Body of pancreas (tissue), 4 donors: ENCODE results near the gene BEAN1. TPM values are rescaled to one million over a fixed set of nuclear protein-coding genes. Genes with fewer than 3 reads are reported as not detected.
A peak's percentile ranks its signal among the peaks of the same experiment; 100 is the strongest.

Experiments used
- ATAC-seq: fragments of 150-250 bp; one replicate; pipeline ENCODE4 v1.9.1; 2016
- DNase-seq, 4 donors: peaks; one replicate each; pipeline ENCODE4 v3.0.0-alpha.2; 2019
- H3K27ac ChIP-seq, 4 donors: fragments of 200-600 bp; sonication (generic); 1 replicate in 3 of 4; 2 replicates in 1 of 4; pipeline versions ENCODE4 v1.5.1 to v1.6.1; 2016 to 2019; ENCODE audit warnings: mild to moderate bottlenecking in 1 of 4, mixed read lengths in 1 of 4, moderate library complexity in 1 of 4
- H3K27me3 ChIP-seq, 2 donors: fragments of 200-600 bp; sonication (generic); one replicate each; pipeline ENCODE4 v1.6.0; 2016; ENCODE audit warnings: mild to moderate bottlenecking in 1 of 2
- H3K36me3 ChIP-seq, 2 donors: fragments of 200-600 bp; sonication (generic); replicated peaks in 1 of 2; 2 replicates each; pipeline ENCODE4 v1.5.1; 2016; ENCODE audit warnings: low read depth in 2 of 2; ENCODE audit not compliant: insufficient read depth in 1 of 2
- H3K4me1 ChIP-seq: fragments of 200-600 bp; sonication (generic); one replicate; pipeline ENCODE4 v1.6.0; 2016
- H3K4me3 ChIP-seq, 2 donors: fragments of 200-600 bp; sonication (generic); 1 replicate in 1 of 2; 2 replicates in 1 of 2; pipeline ENCODE4 v1.5.1; 2016 to 2019
- H3K9me3 ChIP-seq, 3 donors: fragments of 200-600 bp; sonication (generic); 1 replicate in 2 of 3; 2 replicates in 1 of 3; pipeline ENCODE4 v1.5.1; 2016
- POLR2A ChIP-seq, 3 donors: fragments of 450-650 bp; IDR thresholded peaks; one replicate each; pipeline ENCODE4 v1.6.1; 2016; ENCODE audit warnings: antibody characterized with exemption in 3 of 3, mild to moderate bottlenecking in 2 of 3
- WGBS, 2 donors: methylation state at CpG; one replicate each; pipeline ENCODE4 v1.1.5; 2017; 5-methylcytosine and 5-hydroxymethylcytosine counted together
- intact Hi-C: fragments of 100-400 bp; cut with DNase I; formaldehyde crosslinking; loops from one replicate; pipeline ENCODE4 v1.15.1; 2023
- total RNA-seq, 2 donors: library from RNA; depleted of rRNA; stranded (reverse); fragments of >200 nt; gene quantifications; one replicate each; pipeline ENCODE4 v1.1.0, GENCODE V29; 2016
- TF ChIP-seq, protein P1 (sequence below), 7 experiments: fragments of 450-650 bp in 4 of 7; fragments of 200-600 bp in 3 of 7; sonication (generic) in 3 of 7; IDR thresholded peaks; one replicate each; pipeline ENCODE4 v1.5.1; 2016 to 2019; ENCODE audit warnings: antibody characterized with exemption in 7 of 7

Gene BEAN1
- total RNA-seq, 2 donors from 2014 or later = not detected

DNA sequence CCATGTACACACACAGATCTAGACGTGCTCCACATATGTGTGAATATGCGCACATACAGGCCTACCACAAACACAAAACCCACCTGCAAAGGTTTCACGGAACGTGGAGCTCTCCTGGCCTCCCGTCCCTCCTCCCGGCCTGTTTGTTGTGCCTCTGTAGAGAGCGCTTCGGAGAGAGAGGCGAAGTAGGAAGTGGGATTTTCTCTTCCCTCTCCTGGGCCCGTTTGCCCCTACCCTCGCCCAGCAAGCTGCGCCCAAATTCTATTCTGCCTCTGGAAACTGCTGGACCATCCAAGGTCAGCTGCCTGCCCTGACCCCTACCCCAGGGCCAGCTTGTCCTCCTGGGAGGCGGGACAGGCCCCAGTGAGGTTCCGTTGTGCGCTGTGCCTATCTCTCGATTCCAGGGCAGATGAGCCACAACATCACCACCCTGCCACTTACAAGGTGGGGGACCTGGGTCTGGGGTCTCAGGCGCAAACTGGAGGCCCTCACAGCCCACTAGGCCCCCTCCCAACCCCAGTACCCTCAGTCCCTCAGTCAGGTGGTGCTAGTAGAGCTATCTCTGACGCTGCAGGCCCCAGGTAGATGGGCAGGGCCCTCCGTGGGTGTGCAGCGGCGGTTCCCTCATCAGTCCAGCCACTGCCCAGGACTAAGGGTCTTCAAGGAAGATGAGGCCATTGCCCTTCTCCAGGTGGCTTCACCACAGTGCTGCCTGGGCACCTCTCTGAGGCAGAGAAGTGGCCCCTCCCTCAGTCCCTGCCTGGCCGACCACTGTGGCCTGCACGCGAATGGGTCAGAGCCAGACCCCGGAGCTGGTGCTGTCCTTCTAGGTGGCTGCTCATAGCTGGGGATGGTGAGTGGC, 54.2 kb downstream of the BEAN1 start:
- ATAC-seq = no peak
- TF ChIP-seq, protein P1, sequence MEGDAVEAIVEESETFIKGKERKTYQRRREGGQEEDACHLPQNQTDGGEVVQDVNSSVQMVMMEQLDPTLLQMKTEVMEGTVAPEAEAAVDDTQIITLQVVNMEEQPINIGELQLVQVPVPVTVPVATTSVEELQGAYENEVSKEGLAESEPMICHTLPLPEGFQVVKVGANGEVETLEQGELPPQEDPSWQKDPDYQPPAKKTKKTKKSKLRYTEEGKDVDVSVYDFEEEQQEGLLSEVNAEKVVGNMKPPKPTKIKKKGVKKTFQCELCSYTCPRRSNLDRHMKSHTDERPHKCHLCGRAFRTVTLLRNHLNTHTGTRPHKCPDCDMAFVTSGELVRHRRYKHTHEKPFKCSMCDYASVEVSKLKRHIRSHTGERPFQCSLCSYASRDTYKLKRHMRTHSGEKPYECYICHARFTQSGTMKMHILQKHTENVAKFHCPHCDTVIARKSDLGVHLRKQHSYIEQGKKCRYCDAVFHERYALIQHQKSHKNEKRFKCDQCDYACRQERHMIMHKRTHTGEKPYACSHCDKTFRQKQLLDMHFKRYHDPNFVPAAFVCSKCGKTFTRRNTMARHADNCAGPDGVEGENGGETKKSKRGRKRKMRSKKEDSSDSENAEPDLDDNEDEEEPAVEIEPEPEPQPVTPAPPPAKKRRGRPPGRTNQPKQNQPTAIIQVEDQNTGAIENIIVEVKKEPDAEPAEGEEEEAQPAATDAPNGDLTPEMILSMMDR (IDR thresholded peaks at IDR 0.05) = no peak
- TF ChIP-seq POLR2A (IDR thresholded peaks at IDR 0.05) = no peak
- intact Hi-C loops = loop anchor here (10.0 kb wide), 2 partner anchors 63 to 77 kb away; no protein-coding TSS in a partner anchor
- H3K36me3 ChIP-seq = no peaks in the 10 kb centered on the region
- H3K27ac ChIP-seq = no peak overlapping the region
- DNase-seq = peak in 1 of 4 donors; percentile 9
- H3K9me3 ChIP-seq = no peaks in the 10 kb centered on the region
- 69 to 79% methylated on average over 21 to 22 of the region's 25 CpGs for WGBS, 2 donors
- no peaks in the 10 kb centered on the region for H3K27me3 ChIP-seq
- H3K4me1 ChIP-seq = peaks cover 6% of the 10 kb centered on the region
- H3K4me3 ChIP-seq = no peak overlapping the region

DNA sequence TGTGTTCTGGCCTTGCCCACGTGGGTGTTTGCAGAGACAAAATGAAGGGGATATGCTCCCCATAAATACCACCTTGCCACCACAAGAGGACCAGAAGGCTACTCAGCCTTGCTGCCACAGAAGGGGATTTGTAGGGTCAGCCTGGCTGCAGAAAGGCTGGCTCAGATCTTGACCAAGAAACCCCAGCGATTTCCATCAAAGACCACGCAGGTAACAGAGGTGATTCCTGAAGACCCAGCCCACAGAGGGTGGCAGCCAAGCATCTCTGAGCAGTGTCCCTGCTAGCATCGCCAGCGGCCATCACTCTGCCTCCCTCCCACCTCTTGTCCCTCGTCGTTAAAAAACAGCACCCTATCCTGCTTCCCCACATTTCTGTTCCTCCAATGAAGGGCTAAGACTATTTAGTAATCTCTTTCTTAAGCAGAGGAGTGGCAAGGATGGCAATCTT, 54.9 kb downstream of the BEAN1 start:
- Histone ChIP-seq H3K27me3 (no peaks in the 10 kb centered on the region), H3K9me3 (no peaks in the 10 kb centered on the region), H3K4me1 (peaks cover 10% of the 10 kb centered on the region), H3K27ac (no peak overlapping the region), H3K36me3 (no peaks in the 10 kb centered on the region), H3K4me3 (no peak overlapping the region)
- TF ChIP-seq POLR2A (IDR thresholded peaks at IDR 0.05) = no peak
- TF ChIP-seq, protein P1 (IDR thresholded peaks at IDR 0.05) = no peak
- intact Hi-C loops = loop anchor here (10.0 kb wide), 2 partner anchors 63 to 77 kb away; no protein-coding TSS in a partner anchor
- 48 to 57% methylated on average over 7 of the region's 7 CpGs for WGBS, 2 donors
- DNase-seq (peak in 1 of 4 donors; percentile 7), ATAC-seq (no peak)

DNA sequence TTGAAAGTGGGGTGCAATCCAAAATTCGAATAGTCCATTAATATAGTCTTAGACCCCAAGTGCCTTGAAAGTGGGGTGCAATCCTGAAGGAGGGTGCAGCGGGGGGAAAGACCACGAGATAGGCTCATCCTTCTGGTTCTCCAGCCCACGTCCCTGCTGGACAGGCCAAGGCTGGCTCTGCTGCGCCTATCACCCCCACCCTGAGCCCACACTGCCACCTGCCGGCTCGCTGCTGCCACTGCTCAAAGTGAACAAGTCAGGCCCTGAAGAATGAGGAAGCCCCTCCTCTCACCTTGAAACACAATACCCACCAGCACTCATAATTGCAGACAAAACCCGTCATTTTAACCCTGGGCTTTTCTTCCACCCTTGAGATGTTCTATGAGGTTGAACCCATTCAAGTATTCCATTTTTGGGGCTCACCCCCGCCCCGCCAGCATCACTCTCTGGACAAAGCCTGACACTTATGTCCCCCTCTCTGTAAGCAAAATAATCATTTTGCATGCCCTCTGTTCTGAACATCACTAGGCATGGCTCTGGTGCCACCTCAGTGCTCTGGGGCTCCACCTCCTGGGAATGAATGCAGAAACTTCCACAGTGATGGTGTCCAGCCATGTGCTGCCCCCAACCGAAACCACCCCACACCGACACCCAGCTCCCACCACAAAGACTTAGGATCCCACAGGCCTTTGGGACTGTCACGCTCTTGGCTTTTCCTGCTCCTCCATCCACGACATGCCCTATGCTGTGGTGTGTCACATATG, 56.8 kb downstream of the BEAN1 start:
- intact Hi-C loops = loop anchor here (10.0 kb wide), 2 partner anchors 61 to 79 kb away; no protein-coding TSS in a partner anchor
- Histone ChIP-seq H3K9me3 (no peaks in the 10 kb centered on the region), H3K27me3 (no peaks in the 10 kb centered on the region), H3K4me1 (peaks cover 11% of the 10 kb centered on the region), H3K4me3 (no peak overlapping the region), H3K36me3 (no peaks in the 10 kb centered on the region), H3K27ac (no peak overlapping the region)
- DNase-seq = peak; percentile 73 to 77 (median 74)
- ATAC-seq = peak; percentile 78
- 35 to 39% methylated on average over 14 of the region's 14 CpGs for WGBS, 2 donors
- TF ChIP-seq, protein P1 (IDR thresholded peaks at IDR 0.05) = peak; percentile 83 to 94 (median 87)
- no peak for TF ChIP-seq POLR2A (IDR thresholded peaks at IDR 0.05)

DNA sequence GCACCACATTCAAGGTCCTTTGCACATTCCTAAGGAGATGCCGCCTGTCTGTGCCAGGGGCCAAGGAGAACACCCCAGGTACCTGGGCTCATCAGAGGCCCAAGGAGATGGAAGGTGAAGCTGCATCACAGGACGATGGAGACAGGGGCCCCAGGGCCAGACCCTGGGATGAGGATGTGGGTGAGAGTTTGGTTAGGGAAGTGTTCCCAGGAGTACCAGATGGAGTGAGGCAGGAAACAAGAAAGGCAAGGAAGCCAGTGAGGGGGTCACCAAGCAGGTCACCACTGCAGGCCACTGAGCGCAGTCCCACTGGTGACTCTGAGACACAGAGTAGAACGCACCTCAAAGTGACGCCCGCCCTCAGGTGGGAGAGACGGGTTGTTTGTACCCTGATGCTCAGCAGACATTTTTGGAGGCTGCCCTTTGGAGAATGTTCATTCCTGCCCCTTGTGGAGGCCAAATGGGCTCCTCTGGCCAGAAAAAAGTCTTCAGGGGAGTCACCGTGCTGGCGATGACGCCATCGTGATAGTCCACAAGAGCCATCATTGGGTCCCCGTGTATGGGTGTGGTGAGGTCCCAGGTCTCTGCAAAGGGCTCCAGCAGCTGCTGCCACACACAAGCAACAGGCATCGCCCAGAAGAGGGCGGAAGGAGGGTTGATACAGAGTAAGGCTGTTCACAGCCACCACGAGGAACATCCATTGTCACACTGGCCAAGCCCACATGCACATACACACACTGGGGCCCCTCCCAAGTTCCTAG, 57.5 kb downstream of the BEAN1 start:
- Histone ChIP-seq H3K27ac (no peak overlapping the region), H3K4me3 (no peak overlapping the region), H3K36me3 (no peaks in the 10 kb centered on the region), H3K27me3 (no peaks in the 10 kb centered on the region), H3K4me1 (peaks cover 10% of the 10 kb centered on the region), H3K9me3 (no peaks in the 10 kb centered on the region)
- no peak for TF ChIP-seq POLR2A (IDR thresholded peaks at IDR 0.05)
- TF ChIP-seq, protein P1 (IDR thresholded peaks at IDR 0.05) = no peak
- intact Hi-C loops = loop anchor here (10.0 kb wide), 2 partner anchors 60 to 80 kb away; no protein-coding TSS in a partner anchor
- WGBS, 2 donors = 74 to 80% methylated on average over 15 of the region's 15 CpGs
- ATAC-seq (no peak), DNase-seq (no peak)
